Measurements from ENCODE around the gene TOR4A.

The TOR4A gene

GRCh38 chr9:137262909-137263285, 14.6 kb upstream of the TOR4A start:
- Histone ChIP-seq H3K4me1 (ENCODE audit: control insufficient read depth in 1 of 2, insufficient read depth in 1 of 2, low read depth in 1 of 2, low read length in 1 of 2) (no peaks in the 10 kb centered on the region), H3K4me3 (ENCODE audit: low read depth in 1 of 2, low read length in 1 of 2) (no peak overlapping the region), H3K36me3 (peaks cover 54% of the 10 kb centered on the region), H3K27ac (no peak overlapping the region), H3K27me3 (no peaks in the 10 kb centered on the region), H3K9me3 (no peaks in the 10 kb centered on the region)
- TF ChIP-seq, protein P1, sequence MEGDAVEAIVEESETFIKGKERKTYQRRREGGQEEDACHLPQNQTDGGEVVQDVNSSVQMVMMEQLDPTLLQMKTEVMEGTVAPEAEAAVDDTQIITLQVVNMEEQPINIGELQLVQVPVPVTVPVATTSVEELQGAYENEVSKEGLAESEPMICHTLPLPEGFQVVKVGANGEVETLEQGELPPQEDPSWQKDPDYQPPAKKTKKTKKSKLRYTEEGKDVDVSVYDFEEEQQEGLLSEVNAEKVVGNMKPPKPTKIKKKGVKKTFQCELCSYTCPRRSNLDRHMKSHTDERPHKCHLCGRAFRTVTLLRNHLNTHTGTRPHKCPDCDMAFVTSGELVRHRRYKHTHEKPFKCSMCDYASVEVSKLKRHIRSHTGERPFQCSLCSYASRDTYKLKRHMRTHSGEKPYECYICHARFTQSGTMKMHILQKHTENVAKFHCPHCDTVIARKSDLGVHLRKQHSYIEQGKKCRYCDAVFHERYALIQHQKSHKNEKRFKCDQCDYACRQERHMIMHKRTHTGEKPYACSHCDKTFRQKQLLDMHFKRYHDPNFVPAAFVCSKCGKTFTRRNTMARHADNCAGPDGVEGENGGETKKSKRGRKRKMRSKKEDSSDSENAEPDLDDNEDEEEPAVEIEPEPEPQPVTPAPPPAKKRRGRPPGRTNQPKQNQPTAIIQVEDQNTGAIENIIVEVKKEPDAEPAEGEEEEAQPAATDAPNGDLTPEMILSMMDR (IDR thresholded peaks at IDR 0.05), result no peak

DNA sequence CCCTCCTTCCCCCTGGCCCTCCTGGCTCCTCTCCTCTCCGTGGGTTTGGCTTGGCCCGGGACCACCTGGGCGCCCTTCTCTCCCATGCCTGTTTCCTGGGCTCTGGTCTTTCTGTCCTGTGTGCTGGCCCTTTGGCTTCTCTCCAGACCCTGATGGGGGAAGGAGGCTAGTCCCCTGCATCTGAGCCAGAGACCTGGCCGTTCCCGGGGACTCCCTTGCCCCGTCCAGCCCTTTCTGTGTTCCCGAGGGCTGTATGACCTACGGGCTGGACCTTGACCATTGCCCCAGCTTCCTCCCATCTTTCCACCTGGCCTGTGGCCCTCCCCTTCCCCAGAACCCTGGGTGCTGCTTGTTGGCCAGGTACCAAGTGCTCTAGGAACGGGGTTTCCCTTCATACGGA, 14.0 kb upstream of the TOR4A start:
- Histone ChIP-seq H3K4me1 (ENCODE audit: control insufficient read depth in 1 of 2, insufficient read depth in 1 of 2, low read depth in 1 of 2, low read length in 1 of 2) (no peaks in the 10 kb centered on the region), H3K4me3 (ENCODE audit: low read depth in 1 of 2, low read length in 1 of 2) (no peak overlapping the region), H3K27ac (no peak overlapping the region), H3K9me3 (no peaks in the 10 kb centered on the region), H3K27me3 (no peaks in the 10 kb centered on the region), H3K36me3 (peaks cover 60% of the 10 kb centered on the region)
- TF ChIP-seq, protein P1 (IDR thresholded peaks at IDR 0.05), result no peak

- no peak overlapping the region for H3K27ac ChIP-seq
- H3K4me1 ChIP-seq (ENCODE audit: control insufficient read depth in 1 of 2, insufficient read depth in 1 of 2, low read depth in 1 of 2, low read length in 1 of 2), result no peaks in the 10 kb centered on the region
- peaks cover 60% of the 10 kb centered on the region for H3K36me3 ChIP-seq
- no peaks in the 10 kb centered on the region for H3K27me3 ChIP-seq
- H3K9me3 ChIP-seq, result no peaks in the 10 kb centered on the region
- TF ChIP-seq, protein P1 (IDR thresholded peaks at IDR 0.05), result no peak
- no peak overlapping the region for H3K4me3 ChIP-seq (ENCODE audit: low read depth in 1 of 2, low read length in 1 of 2)
Measured at GRCh38 chr9:137264067-137264466, 13.5 kb upstream of the TOR4A start.

- TF ChIP-seq, protein P1 (IDR thresholded peaks at IDR 0.05), result no peak
- Histone ChIP-seq H3K4me3 (ENCODE audit: low read depth in 1 of 2, low read length in 1 of 2) (no peak overlapping the region), H3K9me3 (no peaks in the 10 kb centered on the region), H3K4me1 (ENCODE audit: control insufficient read depth in 1 of 2, insufficient read depth in 1 of 2, low read depth in 1 of 2, low read length in 1 of 2) (no peaks in the 10 kb centered on the region), H3K27me3 (no peaks in the 10 kb centered on the region), H3K36me3 (peaks cover 71% of the 10 kb centered on the region), H3K27ac (no peak overlapping the region)
Measured at GRCh38 chr9:137265496-137266161, 11.9 kb upstream of the TOR4A start.

GRCh38 chr9:137266162-137266527, 11.4 kb upstream of the TOR4A start:
- Histone ChIP-seq H3K4me3 (ENCODE audit: low read depth in 1 of 2, low read length in 1 of 2) (no peak overlapping the region), H3K9me3 (no peaks in the 10 kb centered on the region), H3K36me3 (peaks cover 76% of the 10 kb centered on the region), H3K27ac (no peak overlapping the region), H3K27me3 (no peaks in the 10 kb centered on the region), H3K4me1 (ENCODE audit: control insufficient read depth in 1 of 2, insufficient read depth in 1 of 2, low read depth in 1 of 2, low read length in 1 of 2) (no peaks in the 10 kb centered on the region)
- TF ChIP-seq, protein P1 (IDR thresholded peaks at IDR 0.05), result no peak

All from neutrophil (primary cell).